Measurements from ENCODE around the gene VIPR1.
"Not testable (repeated sequence)": the region's sequence is repeated elsewhere in the genome, so short reads cannot be mapped to it uniquely, and the experiment has no call there.

Gene VIPR1

DNA sequence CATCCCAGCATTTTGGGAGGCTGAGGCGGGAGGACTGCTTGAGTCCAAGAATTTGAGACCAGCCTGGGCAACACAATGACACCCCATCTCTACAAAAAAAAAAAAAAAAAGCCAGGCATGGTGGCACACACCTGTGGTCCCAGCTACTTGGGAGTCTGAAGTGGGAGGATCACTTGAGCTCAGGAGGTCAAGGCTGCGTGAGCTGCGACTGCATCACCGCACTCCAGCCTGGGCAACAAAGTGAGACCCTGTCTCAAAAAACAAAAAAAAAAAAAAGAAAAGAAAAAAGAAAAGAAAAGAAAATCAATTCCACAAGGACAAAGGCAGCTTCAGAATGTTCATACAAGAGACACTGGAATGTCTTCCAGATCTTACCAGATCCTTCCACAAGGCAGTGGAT is 76.9 kb downstream of the VIPR1 start:
- not testable (repeated sequence) for DNase-seq (ENCODE audit: low spot score)

DNA sequence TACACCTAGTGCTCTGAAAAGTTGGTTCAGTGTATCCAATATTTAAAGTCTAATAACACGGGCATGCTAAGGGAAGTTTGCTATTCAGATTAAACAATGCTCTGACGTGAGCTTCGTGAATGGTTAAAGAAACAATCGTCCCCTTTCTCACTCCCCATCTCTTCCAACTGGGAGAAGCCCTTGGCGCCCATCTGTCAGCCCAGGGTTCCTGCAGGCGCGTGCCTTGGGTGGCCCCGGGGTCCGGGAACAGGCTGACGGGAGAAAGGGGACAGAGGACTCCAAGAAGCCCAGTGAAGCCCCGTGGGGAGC is 78.9 kb downstream of the VIPR1 start:
- DNase-seq (ENCODE audit: low spot score), result no peak

DNA sequence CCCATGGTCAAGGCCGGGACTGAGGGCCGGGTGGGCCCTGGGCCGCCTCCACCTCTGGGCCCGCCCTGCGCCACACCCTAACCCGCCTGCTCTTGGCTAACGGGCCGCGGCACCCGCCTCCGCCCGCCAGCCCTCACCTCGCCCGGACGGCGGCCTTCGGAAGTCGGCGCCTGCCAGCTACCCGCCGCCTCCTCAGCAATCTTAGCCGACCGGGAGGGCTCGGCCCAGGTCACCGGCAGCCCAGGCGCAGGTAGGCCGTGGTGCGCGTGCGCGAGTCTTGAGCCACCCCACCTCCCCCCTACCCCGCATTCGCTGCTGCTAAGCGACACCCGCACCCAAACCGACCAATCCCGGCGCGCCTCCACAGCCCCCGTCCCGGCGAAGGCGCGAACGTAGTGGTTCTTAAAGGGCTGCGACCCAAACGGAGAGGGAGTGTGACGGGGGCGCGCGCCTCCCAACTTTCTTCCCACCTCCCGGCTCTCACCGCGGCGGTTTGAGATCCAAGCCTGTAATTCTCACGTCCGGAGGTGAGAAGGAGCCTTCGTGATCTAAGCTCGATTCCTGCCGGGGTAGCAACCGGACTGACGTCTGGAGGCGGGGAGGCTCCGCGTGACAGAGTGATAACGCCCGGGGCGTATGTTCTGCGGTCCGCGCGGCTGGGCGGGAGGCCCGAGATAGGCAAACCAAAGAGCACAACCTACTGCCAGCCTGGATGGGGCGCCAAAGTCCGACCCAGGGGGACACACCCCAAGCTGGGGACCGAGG is 79.4 kb downstream of the VIPR1 start, which contains the start of gene SEC22C:
Gene SEC22C, minus strand, starts transcription at position 259 of the 765 bp plus-strand sequence. CDS start 12,921 bp downstream, outside the sequence.
- peak; percentile 94 for DNase-seq (ENCODE audit: low spot score)

DNA sequence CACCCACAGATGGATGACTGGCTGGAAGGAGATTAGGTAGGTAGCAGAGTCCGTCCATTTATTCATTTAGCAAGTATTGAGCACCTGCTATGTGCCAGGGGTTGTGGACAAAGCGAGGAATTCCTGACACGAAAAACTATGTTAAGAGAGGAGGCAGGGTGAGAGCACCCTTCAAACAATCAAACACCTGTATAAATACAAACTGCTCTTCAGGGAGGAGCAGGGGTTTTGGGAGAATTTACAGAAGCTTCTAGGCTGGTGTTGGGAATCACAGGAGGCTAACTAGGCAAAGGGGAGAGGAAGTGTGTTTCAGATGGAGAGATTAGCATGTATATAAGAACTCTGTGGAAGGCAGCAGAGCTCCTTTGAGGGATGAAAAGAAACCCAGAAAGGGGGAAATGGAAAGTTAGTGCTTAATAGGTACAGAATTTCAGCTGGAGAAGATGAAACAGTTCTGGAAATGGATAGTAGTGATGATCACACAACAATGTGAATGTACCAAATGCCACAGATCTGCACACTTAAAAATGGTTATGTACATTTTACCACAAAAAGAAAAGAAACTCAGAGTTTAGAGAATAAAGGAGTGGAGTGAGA is 80.1 kb downstream of the VIPR1 start:
- DNase-seq (ENCODE audit: low spot score), result no peak

Data from hematopoietic multipotent progenitor cell treated with erythropoietin and hydrocortisone succinate and interleukin-3 and kit ligand, for 17 days (in vitro differentiated cells).